Measurements from ENCODE around the gene WWOX.

WWOX gene

DNA sequence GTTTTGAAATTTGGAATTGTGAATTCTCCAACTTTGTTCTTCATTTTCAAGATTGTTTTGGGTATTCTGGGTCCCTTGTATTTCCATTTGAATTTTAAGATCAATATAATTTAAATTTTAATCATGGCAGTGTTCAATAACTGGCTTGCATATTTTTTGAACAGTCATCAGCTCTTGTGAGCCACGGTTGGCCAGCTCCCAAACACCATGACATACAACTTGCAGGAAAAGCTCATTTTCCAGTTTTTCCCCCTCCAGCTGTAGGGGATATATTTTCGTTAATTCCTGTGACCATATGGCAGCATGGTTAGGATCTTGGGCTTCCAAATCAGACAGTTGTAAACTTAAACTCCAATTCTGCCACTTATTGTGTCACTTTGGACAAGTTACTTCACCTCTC is 690.1 kb downstream of the WWOX start:
- no peak for DNase-seq

DNA sequence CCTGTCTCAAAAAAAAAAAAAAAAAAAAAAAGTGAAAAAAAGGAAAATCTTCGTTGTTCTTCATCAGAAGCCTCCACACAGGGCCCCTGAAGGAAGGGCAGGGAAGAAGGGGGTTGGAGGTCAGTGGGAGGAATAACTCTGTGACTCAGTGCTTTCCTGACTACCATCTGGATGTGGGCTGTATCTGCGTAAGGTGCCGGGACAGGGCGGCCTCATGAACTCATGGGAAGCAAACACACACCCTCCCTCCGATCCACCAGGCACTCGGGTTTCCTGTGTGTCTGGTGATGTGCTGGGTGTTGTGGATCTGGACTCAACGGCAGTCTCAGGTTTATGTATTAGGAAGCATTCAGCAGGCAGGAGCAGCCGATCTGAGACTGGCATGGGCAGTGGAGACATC is 691.6 kb downstream of the WWOX start:
- DNase-seq, result no peak

DNA sequence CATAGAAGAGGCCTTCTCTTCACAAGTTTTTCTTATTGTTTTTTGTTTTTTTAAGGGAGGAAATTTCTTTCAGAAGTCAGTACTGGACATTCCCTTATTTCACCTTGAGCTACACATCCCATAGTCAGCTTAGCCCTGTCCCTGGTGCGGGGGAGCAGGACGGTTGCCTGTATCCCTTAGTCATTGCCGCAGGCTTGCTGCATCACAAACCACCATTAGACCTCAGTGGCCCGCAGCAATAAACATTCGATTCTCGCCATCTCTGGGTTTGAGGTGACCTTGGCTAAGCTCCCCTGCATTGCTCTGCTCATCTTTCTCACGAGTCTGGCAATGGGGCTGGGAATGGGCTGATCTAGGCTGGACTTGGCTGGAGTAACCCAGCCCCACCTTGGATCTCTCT is 692.5 kb downstream of the WWOX start:
- no peak for DNase-seq

DNA sequence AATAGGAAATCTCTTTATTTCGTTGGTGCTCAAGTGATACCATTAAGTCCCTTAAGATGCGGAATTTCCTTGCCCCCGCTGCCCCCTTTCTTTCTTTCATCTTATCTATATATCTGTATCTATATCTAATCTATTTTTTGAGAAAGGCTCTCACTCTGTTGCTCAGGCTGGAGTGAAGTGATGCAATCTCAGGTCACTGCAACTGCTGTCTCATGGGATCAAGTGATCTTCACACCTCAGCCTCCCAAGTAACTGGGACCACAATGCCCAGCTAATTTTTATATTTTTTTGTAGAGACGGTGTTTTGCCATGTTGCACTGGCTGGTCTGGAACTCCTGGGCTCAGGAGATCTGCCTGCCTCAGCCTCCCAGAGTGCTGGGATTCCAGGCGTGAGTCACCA is 693.5 kb downstream of the WWOX start:
- DNase-seq, result no peak

DNA sequence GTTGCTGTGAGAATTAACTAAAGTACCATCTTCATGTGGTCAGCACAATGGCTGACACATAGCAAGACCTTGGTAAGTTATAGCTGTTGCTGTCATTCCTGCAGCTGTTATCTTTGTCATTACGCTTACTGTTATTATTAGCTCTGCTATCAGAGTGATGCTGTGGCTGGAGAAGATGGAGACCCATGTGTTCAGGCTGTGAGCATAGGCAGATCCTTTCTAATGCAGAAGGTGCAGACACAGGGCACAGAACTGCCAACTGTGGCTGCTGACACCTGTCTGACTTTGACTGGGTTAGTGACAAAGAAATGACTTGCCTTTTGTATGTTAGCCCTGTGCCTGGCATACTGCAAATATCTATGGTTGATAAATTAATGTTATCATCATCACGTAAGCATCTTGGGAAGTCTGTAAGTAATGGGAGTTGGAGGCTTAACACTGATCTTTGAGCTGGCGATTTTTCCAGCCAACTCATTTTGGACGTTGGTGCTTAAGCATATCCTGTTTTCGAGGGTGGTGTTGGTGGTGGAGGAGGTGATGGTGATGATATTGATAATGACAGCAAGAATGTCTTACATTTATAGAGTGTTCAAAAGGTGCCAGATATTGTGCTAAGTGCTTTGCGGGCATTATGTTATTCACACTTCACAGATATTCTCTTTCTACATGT is 695.3 kb downstream of the WWOX start:
- peak in 1 of 2 donors; percentile 28 for DNase-seq

DNA sequence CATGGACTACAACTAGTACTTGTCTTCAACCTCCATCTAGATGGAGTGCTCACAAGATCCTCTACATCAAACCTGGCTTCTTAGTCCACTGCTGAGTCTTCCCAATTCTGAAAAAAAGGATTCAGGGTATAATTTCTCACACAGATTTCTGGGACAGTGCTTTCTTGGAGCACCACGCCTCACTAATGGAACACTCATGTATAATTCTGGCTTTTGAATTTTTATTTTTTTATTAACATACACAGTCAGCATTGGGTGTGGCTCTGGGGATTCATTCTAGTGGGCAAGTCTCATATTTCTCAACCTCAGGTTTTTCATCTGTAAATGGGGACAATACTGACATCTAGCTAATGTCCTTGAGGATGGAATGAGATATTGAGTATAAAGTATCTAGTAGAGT is 696.0 kb downstream of the WWOX start:
- no peak for DNase-seq

DNA sequence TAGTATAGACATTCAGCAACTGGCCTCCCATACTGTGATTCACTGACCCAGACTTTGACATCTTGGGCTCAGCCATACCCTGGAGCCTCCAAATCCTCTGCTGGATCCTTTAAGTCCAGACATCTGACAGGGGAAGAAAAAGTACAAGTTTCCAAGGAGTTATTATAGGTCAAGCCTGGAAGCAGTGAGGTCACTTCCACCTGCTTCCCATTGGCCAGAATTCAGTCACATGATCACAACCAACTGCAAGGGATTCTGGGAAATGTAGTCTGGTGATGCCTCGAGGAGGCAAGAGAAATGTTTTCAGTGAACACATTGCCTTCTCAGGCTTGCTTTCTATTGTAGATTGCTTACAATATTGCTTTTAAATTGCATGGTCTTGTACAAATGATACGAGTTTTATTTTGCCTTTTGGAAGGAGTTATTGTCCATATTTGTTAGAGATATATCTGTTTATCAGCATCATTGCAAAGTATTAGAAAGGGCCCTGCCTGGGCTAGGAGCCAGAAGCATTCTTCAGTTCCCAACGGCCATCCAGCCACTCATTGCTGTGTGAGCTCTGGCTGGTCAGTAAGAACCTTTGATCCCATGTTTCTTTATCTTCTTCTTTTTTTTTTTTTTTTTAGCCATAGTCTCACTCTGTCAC is 696.9 kb downstream of the WWOX start:
- peak; percentile 51 to 68 for DNase-seq

DNA sequence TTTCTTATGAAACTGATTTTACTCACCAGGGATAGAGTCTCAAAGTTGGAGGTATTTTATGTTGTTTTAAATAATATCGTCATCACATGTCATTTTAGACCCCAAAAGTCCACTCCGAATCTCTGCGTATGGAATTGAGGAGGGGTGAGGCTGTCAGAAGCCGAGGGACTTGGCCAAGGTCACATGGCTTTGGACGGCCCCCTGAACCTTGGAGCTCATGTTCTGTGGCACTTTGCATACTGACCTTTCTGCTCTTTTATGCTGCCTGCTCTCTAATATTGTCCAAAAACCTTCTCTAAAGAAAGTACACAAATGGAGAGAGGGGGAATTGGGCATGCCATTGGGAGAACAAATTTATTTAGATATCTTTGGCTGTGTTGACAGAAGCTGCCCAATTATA is 700.0 kb downstream of the WWOX start:
- no peak for DNase-seq

DNA sequence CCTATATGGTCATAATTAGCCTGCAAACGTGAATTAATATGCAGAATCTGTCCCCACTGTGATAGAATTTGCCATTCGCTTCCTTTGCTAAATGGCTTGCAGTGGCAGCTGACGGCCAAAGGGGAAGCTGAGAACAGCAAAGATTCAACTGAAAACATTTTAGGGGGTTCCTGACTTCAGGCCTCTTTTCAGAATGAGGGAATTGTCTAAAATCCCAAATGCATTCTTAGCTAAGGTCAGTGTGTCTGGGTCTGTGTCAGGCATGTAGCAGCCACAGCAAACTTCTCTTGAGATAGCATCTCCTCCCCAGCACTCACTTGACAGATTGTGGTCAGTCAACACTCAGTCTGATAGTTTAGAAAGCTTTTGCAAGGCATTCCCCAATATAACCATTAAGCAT is 701.1 kb downstream of the WWOX start:
- no peak for DNase-seq

DNA sequence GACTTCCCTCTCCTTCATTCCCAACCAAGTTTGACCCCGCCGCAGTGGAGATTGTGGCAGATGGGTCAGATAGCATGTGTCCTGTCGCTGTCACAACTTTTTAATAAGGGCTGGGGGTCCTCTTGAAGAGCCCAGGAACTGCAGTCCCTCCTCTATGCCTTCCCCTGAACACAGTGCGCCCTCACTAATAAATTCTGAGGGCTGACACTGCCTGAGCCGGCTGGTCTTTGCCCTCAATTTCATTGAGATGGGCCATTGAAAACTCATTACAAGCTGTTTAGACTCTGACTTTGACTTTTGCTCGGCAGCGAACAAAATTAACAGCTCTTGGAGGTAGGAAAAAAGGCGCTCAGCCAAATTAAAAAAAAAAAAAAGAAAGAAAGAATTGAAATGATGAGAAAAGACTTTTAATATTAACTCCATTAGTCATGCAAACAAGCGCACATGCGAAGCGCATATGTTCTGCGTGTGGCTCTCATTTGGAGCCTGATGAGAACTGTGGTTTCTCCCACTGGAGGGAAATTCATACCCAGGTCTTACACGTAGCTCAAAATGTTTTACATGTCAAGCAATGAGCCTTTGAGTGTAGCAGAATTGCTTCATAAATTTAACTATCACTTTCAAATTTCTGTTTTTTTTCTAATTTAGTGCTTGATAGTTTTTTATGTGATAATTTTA is 704.7 kb downstream of the WWOX start:
- DNase-seq, result no peak

DNA sequence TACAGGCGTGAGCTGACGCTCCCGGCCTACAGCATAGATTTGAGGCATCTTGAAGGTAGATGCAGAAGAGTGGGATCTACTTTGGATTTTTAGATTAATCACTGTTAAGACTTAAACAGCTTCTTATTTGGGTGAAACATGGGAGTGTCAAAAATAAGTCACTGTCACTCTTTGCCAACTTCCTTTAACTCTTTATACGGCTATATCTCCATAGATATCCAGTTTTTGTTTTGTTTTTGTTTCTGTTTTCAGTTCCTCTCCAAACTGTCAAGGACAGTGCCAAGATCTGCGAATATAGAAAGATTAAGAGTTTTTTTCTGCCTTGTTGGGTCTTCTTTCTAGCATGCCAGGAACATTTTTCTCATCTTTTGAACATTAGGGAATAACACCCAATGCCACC is 706.1 kb downstream of the WWOX start:
- DNase-seq, result no peak

DNA sequence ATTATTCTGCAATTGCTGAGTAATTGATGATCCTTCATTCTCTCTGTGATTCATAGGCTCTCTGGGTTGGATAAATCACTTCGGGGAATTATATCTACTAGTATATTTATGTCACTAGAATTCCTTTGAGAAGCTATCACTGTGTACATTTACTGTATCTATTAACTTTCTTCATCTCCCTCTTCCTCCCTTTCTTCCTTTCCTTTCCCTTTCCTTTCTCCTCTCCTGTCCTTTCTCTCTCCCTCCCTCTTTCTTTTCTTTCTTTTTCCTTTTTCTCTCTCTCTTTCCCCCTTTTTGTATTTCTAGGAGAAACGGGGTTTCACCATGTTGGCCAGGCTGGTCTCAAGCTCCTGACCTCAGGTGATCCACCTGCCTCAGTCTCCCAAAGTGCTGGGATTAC is 711.8 kb downstream of the WWOX start:
- no peak for DNase-seq

DNA sequence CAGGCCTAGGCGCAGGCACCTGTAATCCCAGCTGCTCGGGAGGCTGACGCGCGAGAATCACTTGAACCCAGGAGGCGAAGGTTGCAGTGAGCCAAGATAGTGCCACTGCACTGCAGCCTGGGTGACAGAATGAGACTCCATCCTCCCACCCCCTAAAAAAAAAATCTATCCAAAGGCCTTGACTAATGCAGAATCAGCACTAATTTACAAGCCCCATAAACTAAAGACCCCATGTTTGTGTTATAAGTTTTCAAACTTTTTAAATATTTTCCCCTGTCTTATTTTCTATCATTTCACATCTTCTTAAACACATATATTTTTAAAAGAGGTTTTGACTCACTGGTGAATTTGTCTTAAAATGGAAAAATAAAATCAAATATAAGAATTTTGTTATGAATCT is 713.1 kb downstream of the WWOX start:
- DNase-seq, result no peak

DNA sequence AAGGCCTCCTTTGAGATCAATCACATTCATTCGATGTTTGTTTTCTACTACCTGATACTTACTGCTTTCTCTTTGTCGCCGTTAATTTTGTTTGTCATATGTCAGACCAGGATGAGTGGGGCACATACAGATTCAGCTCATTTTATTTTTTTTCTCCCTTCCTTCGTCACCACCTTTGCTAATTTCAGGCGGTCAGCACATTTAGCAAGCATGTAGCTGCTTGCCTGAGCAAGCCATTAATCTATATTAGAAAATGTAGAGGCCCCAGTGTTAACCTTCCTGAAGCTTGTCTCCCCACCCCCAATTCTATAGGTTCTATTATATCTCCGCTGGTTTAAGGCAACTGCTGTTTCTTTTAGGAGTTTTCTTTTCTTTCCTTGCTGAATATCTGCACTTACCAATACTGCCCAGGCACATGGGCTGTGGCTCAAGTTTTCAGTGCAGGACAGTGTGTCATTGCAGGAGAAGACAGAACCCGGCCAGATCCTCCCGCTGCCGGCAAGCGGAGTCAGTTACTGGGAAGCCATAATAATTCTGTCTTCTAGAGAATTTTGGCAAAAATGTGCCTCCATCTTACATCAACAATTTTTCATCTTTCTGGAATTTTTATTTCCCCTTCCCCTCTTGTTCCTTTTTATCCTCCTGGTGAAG is 714.3 kb downstream of the WWOX start:
- no peak for DNase-seq

DNA sequence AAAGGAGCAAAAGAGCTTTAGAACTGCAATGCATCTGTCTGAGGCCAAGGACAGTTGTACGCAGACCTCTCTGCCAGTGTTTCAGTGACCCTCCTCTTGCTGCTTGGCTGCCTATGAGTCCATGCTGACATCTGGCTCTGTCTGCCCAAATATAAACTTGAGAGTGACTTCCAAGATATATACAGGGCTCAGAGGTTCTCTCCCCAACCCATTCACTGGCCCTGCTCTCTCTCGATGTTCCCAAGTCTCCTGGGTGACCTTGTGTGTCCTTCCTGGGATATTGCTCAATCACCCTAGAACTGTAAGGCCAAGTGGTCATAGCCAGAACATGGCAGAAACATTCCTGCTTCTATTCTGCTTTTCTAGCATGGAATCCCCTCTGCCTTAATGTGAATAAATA is 716.3 kb downstream of the WWOX start:
- no peak for DNase-seq

DNA sequence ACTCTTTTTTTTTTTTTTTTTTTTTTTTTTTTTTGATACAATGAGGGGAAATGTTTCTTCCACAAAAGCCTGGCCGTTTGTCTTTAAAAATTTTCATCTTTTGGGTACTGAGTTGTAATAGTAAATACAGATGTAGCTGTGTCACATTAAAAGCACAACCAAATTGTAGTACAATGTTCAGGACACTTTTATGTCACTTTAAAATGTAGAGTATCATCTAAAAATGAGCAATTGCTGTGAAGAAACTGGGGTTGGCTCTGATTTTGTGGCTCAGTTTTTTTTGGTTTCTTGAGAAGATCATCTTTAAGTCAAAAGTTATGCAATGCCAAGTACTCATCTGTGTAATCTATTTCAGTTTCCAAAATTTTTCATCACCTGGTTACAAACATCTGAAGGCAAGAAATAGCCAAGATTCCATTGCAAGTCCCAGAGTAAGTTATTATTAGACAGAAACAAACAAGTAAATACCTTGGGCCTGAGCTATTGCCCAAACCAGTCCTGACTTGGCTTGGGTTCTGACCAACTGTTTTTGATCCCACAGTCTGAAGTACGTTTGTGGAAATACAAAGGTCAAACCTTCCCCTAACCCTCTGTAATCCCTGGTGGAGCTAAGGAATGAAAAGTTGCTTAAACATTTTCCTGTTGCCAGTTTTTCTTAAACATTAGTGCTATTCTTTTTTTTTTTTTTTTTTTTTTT is 717.2 kb downstream of the WWOX start:
- no peak for DNase-seq

DNA sequence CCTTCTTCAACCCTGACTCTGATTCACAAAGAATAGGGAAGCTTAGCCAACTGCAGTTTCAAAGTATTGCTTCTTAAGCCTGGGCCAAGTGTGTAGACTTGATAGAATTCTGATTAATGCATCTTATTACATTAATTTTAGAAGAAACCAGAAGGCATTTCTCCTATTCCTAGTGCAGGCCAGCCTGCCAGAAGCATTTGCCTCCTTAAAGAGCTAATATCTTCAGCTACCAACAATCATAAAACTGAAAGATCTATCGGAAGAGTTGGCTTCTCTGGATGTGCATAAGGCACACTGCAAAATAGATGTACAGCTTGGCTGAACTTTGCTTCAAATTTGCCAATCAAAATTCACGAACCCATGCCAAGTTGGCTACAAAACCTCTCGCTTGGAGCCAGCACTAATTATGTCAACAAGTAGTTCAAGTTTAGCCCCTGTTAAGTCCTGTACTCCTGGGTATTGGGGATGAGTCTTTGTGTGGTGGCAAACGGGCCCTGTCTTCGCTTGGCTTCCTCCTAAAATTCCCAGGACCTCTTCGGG is 717.8 kb downstream of the WWOX start:
- no peak for DNase-seq

DNA sequence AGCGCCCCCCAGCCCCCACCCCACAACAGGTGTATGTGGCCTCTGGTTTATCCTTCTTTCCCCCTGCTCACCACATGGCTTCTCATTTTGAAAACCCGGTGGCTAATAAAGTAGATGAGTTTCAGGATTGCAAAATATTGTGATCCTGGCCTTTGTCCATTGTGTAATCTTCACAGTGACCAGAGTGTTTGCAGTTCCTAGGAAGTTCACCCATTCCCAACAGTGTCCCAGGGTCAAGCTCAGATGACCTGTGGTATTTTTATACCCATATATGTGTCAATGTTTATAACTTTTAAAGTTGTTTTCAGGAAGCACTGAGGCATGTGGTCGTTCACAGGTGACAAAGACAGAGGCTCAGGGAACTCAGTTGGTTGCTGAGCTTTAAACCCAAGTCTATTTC is 721.9 kb downstream of the WWOX start:
- DNase-seq, result no peak

DNA sequence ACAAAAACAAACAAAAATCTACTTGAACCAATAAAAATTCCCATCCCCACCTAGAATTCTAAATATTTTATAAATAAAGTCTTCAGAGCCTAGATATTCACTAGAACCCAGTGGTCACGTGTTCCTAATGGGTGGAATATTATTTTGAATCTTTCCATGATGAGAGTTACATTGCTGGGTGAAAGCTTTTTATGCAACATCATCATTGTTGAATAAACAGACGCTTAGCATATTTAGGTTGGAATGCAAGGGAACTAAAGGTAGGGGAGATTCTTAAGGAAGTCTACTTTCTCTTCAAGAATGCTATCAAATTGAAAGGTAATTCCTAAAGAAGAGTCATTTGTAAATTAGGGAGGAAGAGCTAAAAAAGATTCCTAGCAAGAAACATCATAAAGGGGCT is 723.1 kb downstream of the WWOX start:
- DNase-seq, result no peak

DNA sequence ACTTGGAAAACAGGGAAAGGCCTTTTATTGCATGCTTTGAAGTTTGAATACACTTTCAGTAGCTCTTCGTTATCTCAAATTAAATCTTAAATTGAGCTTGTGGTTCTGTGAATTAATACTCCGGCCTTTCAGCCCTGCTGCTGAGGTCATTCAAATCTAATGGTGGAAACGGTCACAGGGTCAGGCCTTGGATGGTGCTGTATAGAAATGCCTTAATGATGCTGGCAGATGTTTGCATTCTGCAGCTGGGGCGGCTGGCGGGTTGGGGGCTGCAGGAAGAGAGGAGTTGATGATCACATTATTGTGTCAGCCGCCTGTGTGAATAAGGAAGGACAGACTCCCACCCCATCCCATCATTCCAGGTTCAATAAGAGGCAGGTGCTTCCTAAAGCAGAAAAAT is 723.6 kb downstream of the WWOX start:
- DNase-seq, result no peak

DNA sequence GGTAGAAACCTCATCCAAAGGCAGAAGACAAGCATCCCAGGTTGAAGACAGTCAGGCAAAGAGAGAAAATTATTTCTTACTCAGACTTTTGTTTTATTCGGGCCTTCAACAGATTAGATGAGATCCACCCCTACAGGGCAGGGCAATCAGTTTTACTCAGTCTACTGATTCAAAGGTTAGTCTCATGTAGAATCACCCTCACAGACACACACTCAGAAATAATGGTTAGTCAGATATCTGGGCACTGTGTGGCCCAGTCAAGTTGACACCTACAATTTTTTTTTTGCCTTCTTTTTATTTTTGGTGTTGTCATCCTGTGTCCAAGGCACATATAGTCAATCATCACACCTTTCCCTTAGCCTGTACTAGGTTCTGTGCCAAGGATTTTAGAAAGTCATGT is 729.8 kb downstream of the WWOX start:
- DNase-seq, result no peak

DNA sequence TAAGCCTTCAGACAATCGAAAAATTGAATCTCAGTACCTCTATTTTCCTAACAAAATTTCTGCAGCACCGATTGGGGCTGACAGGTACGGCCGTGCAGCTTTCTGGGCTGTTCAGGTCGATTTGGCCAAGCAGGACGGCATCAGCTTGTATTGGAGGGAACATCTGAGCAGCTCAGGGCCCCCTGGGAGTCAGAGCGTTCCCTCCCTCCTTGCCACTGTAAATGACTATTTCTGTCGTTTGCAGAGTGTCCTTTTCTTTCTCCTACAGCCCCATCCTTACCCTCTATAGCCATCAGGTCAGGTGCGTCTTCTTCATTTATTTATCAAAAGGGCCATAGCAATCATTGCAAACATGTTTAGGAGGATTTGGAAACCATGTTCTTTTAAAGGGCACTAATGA is 731.1 kb downstream of the WWOX start:
- DNase-seq, result no peak

DNA sequence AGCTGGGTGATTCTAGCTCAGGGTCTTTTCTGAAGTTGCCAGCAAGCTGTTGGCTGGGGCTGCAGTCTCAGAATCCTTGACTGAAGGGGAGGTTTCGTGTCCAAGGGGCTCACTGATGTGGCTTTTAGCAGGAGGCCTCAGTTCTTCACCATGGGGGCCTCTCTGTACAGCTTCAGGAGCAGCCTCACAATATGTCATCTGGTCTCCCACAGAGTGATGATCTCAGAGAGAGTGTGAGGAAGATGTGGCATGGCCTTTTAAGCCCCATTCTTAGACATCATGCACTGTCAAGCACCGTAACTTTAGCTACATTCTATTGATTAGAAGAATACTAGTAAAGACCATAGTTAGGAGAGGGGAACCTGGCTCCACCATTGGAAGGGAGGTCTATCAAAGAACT is 732.6 kb downstream of the WWOX start:
- no peak for DNase-seq
